ENCODE results near the gene ARHGAP9. TPM values are rescaled to one million over a fixed set of nuclear protein-coding genes. Genes with fewer than 3 reads are reported as not detected.
A peak's percentile ranks its signal among the peaks of the same experiment; 100 is the strongest.
"Not testable (repeated sequence)": the region's sequence is repeated elsewhere in the genome, so short reads cannot be mapped to it uniquely, and the experiment has no call there.

The ARHGAP9 gene
- total and polyA plus RNA-seq, 5 donors from 2014 or later, result 173 to 403 (median 187) TPM

- not testable (repeated sequence) for H3K36me3 ChIP-seq (ENCODE audit: control insufficient read depth, insufficient read depth, low read length); H3K4me1 Mint-ChIP-seq; DNase-seq; H3K4me3 Mint-ChIP-seq; H3K27ac ChIP-seq (ENCODE audit: insufficient read depth, low read length, poor library complexity, severe bottlenecking); H3K4me1 ChIP-seq (ENCODE audit: control insufficient read depth, insufficient read depth, low read length, poor library complexity, severe bottlenecking); H3K36me3 Mint-ChIP-seq; H3K9me3 ChIP-seq (ENCODE audit: control insufficient read depth in 2 of 2, low read length in 2 of 2); ATAC-seq (ENCODE audit: low read depth in 2 of 2); H3K27me3 ChIP-seq (ENCODE audit: control insufficient read depth, insufficient read depth, low read length); H3K9me3 Mint-ChIP-seq; H3K4me3 ChIP-seq (ENCODE audit: low read depth, low read length); H3K27ac Mint-ChIP-seq
- peaks cover 20% of the 10 kb centered on the region for H3K27me3 Mint-ChIP-seq
Observed at GRCh38 chr12:57444337-57444736, 35.3 kb downstream of the ARHGAP9 start.

- Mint-ChIP-seq H3K4me1 (peaks cover 0 to 4% (median 0%) of the 10 kb centered on the region in 4 donors), H3K27me3 (peaks cover 28% of the 10 kb centered on the region), H3K9me3 (peaks cover 3 to 10% (median 5%) of the 10 kb centered on the region in 7 donors), H3K27ac (no peak overlapping the region), H3K36me3 (peaks cover 7% of the 10 kb centered on the region), H3K4me3 (no peak overlapping the region)
- H3K4me3 ChIP-seq (ENCODE audit: low read depth, low read length), result no peak overlapping the region
- peaks cover 2 to 5% of the 10 kb centered on the region in 2 experiments for H3K9me3 ChIP-seq (ENCODE audit: control insufficient read depth in 2 of 2, low read length in 2 of 2)
- ATAC-seq (ENCODE audit: low read depth in 2 of 2), result no peak
- no peak for DNase-seq
- H3K4me1 ChIP-seq (ENCODE audit: control insufficient read depth, insufficient read depth, low read length, poor library complexity, severe bottlenecking), result no peaks in the 10 kb centered on the region
- no peak overlapping the region for H3K27ac ChIP-seq (ENCODE audit: insufficient read depth, low read length, poor library complexity, severe bottlenecking)
- H3K27me3 ChIP-seq (ENCODE audit: control insufficient read depth, insufficient read depth, low read length), result peaks cover 4% of the 10 kb centered on the region
- H3K36me3 ChIP-seq (ENCODE audit: control insufficient read depth, insufficient read depth, low read length), result no peaks in the 10 kb centered on the region
Observed at GRCh38 chr12:57441846-57442427, 37.7 kb downstream of the ARHGAP9 start.

DNA sequence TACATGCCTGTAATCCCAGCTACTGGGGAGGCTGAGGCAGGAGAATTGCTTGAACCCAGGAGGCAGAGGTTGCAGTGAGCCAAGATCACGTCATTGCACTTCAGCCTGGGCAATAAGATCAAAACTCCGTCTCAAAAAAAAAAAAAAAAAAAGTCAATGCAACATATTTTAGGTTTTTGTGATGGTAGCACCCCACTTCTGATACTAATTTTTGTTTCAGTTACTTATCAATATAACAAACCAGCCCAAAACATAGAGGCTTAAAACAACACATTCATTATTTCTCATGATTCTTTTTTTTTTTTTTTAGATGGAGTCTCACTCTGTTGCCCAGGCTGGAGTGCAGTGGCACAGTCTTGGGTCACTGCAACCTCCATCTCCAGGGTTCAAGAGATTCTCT lies 38.3 kb downstream of the ARHGAP9 start:
- not testable (repeated sequence) for H3K4me3 ChIP-seq (ENCODE audit: low read depth, low read length); H3K36me3 ChIP-seq (ENCODE audit: control insufficient read depth, insufficient read depth, low read length); H3K27ac Mint-ChIP-seq; H3K27ac ChIP-seq (ENCODE audit: insufficient read depth, low read length, poor library complexity, severe bottlenecking); H3K9me3 ChIP-seq (ENCODE audit: control insufficient read depth in 2 of 2, low read length in 2 of 2); H3K4me1 ChIP-seq (ENCODE audit: control insufficient read depth, insufficient read depth, low read length, poor library complexity, severe bottlenecking); H3K4me1 Mint-ChIP-seq; DNase-seq; H3K36me3 Mint-ChIP-seq; H3K9me3 Mint-ChIP-seq; H3K27me3 ChIP-seq (ENCODE audit: control insufficient read depth, insufficient read depth, low read length); ATAC-seq (ENCODE audit: low read depth in 2 of 2); H3K4me3 Mint-ChIP-seq
- H3K27me3 Mint-ChIP-seq, result peaks cover 28% of the 10 kb centered on the region

DNA sequence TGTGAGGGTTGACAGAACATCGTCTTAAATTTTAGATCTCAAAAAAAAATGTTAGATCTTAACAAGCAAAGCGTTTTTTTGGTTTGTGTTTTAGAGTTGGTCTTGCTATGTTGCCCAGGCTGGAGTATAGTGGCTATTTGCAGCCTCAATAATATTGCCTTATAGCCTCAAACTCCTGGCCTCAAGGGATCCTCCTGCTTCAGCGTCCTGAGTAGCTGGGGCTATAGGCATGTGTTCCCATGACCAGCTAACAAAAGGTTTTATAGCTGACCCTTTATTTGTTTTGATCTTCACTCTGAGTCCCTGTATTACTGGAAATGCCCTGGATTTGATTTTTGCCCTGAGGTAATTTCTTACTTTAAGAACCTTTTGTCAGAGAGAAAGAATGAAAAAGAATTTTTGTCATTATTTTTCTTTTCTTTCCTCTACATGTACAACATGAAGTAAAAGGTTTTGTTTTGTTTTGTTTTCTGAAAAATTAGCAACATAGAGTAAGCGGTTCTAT lies 39.9 kb downstream of the ARHGAP9 start:
- Histone ChIP-seq H3K36me3 (ENCODE audit: control insufficient read depth, insufficient read depth, low read length) (no peaks in the 10 kb centered on the region), H3K27ac (ENCODE audit: insufficient read depth, low read length, poor library complexity, severe bottlenecking) (no peak overlapping the region), H3K4me1 (ENCODE audit: control insufficient read depth, insufficient read depth, low read length, poor library complexity, severe bottlenecking) (no peaks in the 10 kb centered on the region), H3K27me3 (ENCODE audit: control insufficient read depth, insufficient read depth, low read length) (peaks cover 4% of the 10 kb centered on the region), H3K4me3 (ENCODE audit: low read depth, low read length) (no peak overlapping the region), H3K9me3 (ENCODE audit: control insufficient read depth in 2 of 2, low read length in 2 of 2) (peaks cover 2 to 5% of the 10 kb centered on the region in 2 experiments)
- peaks cover 7% of the 10 kb centered on the region for H3K36me3 Mint-ChIP-seq
- no peak overlapping the region for H3K27ac Mint-ChIP-seq
- H3K9me3 Mint-ChIP-seq, result peaks cover 3 to 10% (median 5%) of the 10 kb centered on the region in 7 donors
- H3K4me3 Mint-ChIP-seq, result peak overlapping the region in 1 of 4 donors; percentile 27
- no peak for ATAC-seq (ENCODE audit: low read depth in 2 of 2)
- DNase-seq, result no peak
- H3K27me3 Mint-ChIP-seq, result peaks cover 22% of the 10 kb centered on the region
- peaks cover 0 to 2% (median under 1%) of the 10 kb centered on the region in 4 donors for H3K4me1 Mint-ChIP-seq

DNA sequence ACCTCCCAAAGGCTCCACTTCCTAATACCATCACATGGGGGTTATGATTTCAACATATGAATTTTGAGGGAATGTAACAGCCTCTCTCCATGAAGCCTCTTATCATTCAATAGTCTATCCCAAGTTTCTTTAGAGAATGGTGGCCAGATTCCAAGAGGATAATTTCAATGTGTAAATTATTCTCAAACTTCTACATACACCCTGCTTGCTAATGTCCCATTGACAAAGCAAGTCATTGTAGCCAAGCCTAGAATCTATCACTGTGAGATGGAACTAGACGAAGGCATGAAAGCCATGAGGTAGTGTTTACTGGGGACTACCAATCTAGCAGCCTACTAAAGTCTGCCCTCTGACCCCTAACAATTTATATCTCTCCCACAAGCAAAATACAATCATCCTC lies 41.3 kb downstream of the ARHGAP9 start:
- Mint-ChIP-seq H3K27ac (no peak overlapping the region), H3K27me3 (peaks cover 22% of the 10 kb centered on the region), H3K9me3 (peaks cover 3 to 10% (median 5%) of the 10 kb centered on the region in 7 donors), H3K4me1 (peaks cover 0 to 2% (median 0%) of the 10 kb centered on the region in 4 donors), H3K36me3 (peaks cover 7% of the 10 kb centered on the region), H3K4me3 (no peak overlapping the region)
- DNase-seq (no peak), ATAC-seq (ENCODE audit: low read depth in 2 of 2) (no peak)
- Histone ChIP-seq H3K4me3 (ENCODE audit: low read depth, low read length) (no peak overlapping the region), H3K27me3 (ENCODE audit: control insufficient read depth, insufficient read depth, low read length) (peaks cover 4% of the 10 kb centered on the region), H3K4me1 (ENCODE audit: control insufficient read depth, insufficient read depth, low read length, poor library complexity, severe bottlenecking) (no peaks in the 10 kb centered on the region), H3K9me3 (ENCODE audit: control insufficient read depth in 2 of 2, low read length in 2 of 2) (peaks cover 2 to 5% of the 10 kb centered on the region in 2 experiments), H3K27ac (ENCODE audit: insufficient read depth, low read length, poor library complexity, severe bottlenecking) (no peak overlapping the region), H3K36me3 (ENCODE audit: control insufficient read depth, insufficient read depth, low read length) (no peaks in the 10 kb centered on the region)

DNA sequence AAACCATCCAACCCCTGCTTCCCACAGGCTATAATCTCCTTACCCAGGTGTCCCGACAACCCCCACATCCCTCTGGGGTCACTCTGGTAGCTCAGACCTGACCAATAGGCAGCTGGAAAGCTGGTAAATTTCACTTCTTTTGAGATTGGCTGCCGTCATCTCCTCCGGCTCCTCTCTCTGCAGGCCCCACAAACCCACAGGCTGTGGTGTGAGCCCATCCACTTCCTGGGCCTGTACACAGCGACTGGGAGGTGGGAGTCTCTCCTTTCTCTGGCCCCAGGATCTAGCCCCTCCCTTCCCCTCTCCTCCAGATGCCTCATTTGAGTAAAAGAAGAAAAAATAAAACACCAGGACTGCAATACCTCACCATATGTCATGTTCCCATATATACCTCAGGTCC lies 44.4 kb downstream of the ARHGAP9 start:
- Mint-ChIP-seq H3K27me3 (peaks cover 15% of the 10 kb centered on the region), H3K9me3 (peaks cover 0 to 1% (median 0%) of the 10 kb centered on the region in 7 donors), H3K27ac (peak overlapping the region in 1 of 3 donors; percentile 93), H3K36me3 (no peaks in the 10 kb centered on the region), H3K4me3 (no peak overlapping the region), H3K4me1 (peaks cover 8 to 18% (median 10%) of the 10 kb centered on the region in 4 donors)
- peaks cover 4% of the 10 kb centered on the region for H3K27me3 ChIP-seq (ENCODE audit: control insufficient read depth, insufficient read depth, low read length)
- no peaks in the 10 kb centered on the region for H3K9me3 ChIP-seq (ENCODE audit: control insufficient read depth in 2 of 2, low read length in 2 of 2)
- no peaks in the 10 kb centered on the region for H3K36me3 ChIP-seq (ENCODE audit: control insufficient read depth, insufficient read depth, low read length)
- ATAC-seq (ENCODE audit: low read depth in 2 of 2), result no peak
- no peak overlapping the region for H3K4me3 ChIP-seq (ENCODE audit: low read depth, low read length)
- DNase-seq, result no peak
- no peak overlapping the region for H3K27ac ChIP-seq (ENCODE audit: insufficient read depth, low read length, poor library complexity, severe bottlenecking)
- H3K4me1 ChIP-seq (ENCODE audit: control insufficient read depth, insufficient read depth, low read length, poor library complexity, severe bottlenecking), result peaks cover 7% of the 10 kb centered on the region

GRCh38 chr12:57434517-57435223 lies 45.0 kb downstream of the ARHGAP9 start, which contains the start of gene INHBC:
INHBC (plus strand) TSS chr12:57434784; CDS start chr12:57434887, 103 bp downstream.
- Mint-ChIP-seq H3K27me3 (peaks cover 18% of the 10 kb centered on the region), H3K4me3 (no peak within 1 kb of the TSS), H3K36me3 (no peaks in the 10 kb centered on the region), H3K4me1 (peaks cover 13 to 24% (median 16%) of the 10 kb centered on the region in 4 donors), H3K27ac (peak within 1 kb of the TSS in 2 of 3 donors; percentile 7 to 93), H3K9me3 (peaks cover 0 to 1% (median 0%) of the 10 kb centered on the region in 7 donors)
- Histone ChIP-seq H3K9me3 (ENCODE audit: control insufficient read depth in 2 of 2, low read length in 2 of 2) (no peaks in the 10 kb centered on the region), H3K27ac (ENCODE audit: insufficient read depth, low read length, poor library complexity, severe bottlenecking) (no peak within 1 kb of the TSS), H3K36me3 (ENCODE audit: control insufficient read depth, insufficient read depth, low read length) (no peaks in the 10 kb centered on the region), H3K4me1 (ENCODE audit: control insufficient read depth, insufficient read depth, low read length, poor library complexity, severe bottlenecking) (peaks cover 12% of the 10 kb centered on the region), H3K27me3 (ENCODE audit: control insufficient read depth, insufficient read depth, low read length) (peaks cover 4% of the 10 kb centered on the region), H3K4me3 (ENCODE audit: low read depth, low read length) (no peak within 1 kb of the TSS)
- ATAC-seq (ENCODE audit: low read depth in 2 of 2) (no peak), DNase-seq (no peak)
